DOHH2 (cell line): Measurements from ENCODE around the gene ITPR2.

Experiments used
- EZH2phosphoT487 ChIP-seq: fragments of 200-600 bp; sonication (generic); IDR thresholded peaks from 2 replicates; pipeline ENCODE4 v1.6.1; 2017; ENCODE audit warnings: borderline replicate concordance, mild to moderate bottlenecking, antibody characterized with exemption, low read length, moderate library complexity, mixed read lengths
- TF ChIP-seq, protein P1 (sequence below): fragments of 200-600 bp; sonication (generic); IDR thresholded peaks from one replicate; pipeline ENCODE4 v1.5.1; 2014; ENCODE audit warnings: antibody characterized with exemption, mild to moderate bottlenecking, low read depth, low read length; ENCODE audit not compliant: poor library complexity, severe bottlenecking

DNA sequence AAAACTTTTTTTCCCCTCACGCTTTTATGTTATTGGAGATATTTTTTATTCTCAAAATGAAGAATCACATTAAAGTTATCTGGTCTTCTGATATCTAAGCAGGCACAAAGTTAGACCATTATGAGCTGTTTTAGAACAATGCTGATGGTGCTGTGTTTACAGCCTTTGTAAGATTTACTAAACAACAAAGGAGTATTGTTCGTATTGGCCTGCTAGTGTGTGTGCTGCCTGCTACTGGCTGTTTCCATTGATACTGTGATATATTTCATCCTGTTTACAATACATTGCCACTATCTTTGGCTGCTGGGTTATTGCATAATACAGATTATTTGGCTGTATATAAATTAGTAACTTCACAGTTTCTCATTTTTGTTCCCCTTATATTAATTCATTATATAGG is 220.8 kb downstream of the ITPR2 start:
- TF ChIP-seq, protein P1, sequence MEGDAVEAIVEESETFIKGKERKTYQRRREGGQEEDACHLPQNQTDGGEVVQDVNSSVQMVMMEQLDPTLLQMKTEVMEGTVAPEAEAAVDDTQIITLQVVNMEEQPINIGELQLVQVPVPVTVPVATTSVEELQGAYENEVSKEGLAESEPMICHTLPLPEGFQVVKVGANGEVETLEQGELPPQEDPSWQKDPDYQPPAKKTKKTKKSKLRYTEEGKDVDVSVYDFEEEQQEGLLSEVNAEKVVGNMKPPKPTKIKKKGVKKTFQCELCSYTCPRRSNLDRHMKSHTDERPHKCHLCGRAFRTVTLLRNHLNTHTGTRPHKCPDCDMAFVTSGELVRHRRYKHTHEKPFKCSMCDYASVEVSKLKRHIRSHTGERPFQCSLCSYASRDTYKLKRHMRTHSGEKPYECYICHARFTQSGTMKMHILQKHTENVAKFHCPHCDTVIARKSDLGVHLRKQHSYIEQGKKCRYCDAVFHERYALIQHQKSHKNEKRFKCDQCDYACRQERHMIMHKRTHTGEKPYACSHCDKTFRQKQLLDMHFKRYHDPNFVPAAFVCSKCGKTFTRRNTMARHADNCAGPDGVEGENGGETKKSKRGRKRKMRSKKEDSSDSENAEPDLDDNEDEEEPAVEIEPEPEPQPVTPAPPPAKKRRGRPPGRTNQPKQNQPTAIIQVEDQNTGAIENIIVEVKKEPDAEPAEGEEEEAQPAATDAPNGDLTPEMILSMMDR, result no peak
- no peak for TF ChIP-seq EZH2phosphoT487
